ENCODE data around the gene SH3YL1. TPM values are rescaled to one million over a fixed set of nuclear protein-coding genes. Genes with fewer than 3 reads are reported as not detected.

Gene SH3YL1
- polyA plus RNA-seq, 1 of the 3 experiments (the other 2 are of a cell fraction), result 22.7 TPM

GRCh38 chr2:177733-178132, 86.1 kb downstream of the SH3YL1 start:
- no peak overlapping the region for H3K4me2 ChIP-seq
- WGBS (ENCODE audit: low lambda C conversion rate), result 21% methylated on average over 2 of the region's 2 CpGs
- H3K9ac ChIP-seq, result no peak overlapping the region

GRCh38 chr2:176917-177316, 86.9 kb downstream of the SH3YL1 start:
- H3F3A ChIP-seq (replicated peaks; ENCODE audit: insufficient read depth), result peaks cover under 1% of the 10 kb centered on the region
- H4K20me1 ChIP-seq (ENCODE audit: insufficient read depth), result no peaks in the 10 kb centered on the region
- H3K4me2 ChIP-seq, result no peak overlapping the region
- ChIA-PET CTCF (interaction anchor here (0.9 kb wide), 1 partner anchor 9 kb away, joined by 3 read pairs; no protein-coding TSS in a partner anchor), POLR2A (no interaction called here)
- H3K27me3 ChIP-seq (ENCODE audit: insufficient read depth), result no peaks in the 10 kb centered on the region
- DNase-seq, result no peak
- H3K36me3 ChIP-seq (replicated peaks in 1 of 2; ENCODE audit: control insufficient read depth in 1 of 2, insufficient read depth in 2 of 2, low read length in 1 of 2), result no peaks in the 10 kb centered on the region
- H3K9me2 ChIP-seq, result no peaks in the 10 kb centered on the region
- H3K9ac ChIP-seq, result no peak overlapping the region
- H3K79me2 ChIP-seq (ENCODE audit: insufficient read depth), result no peaks in the 10 kb centered on the region
- no peak overlapping the region for H3K4me3 ChIP-seq (ENCODE audit: low read depth in 2 of 2, low read length in 1 of 2)
- H3K4me1 ChIP-seq (ENCODE audit: control insufficient read depth in 1 of 2, insufficient read depth in 2 of 2, low read depth in 1 of 2, low read length in 1 of 2), result peaks cover 0 to 2% of the 10 kb centered on the region in 2 experiments; a peak in 1 of 4 replicates
- no peak overlapping the region for H3K27ac ChIP-seq (ENCODE audit: low read depth in 2 of 2, low read length in 1 of 2)
- H2AFZ ChIP-seq (ENCODE audit: low read depth), result no peak overlapping the region
- WGBS (ENCODE audit: low lambda C conversion rate), result 0% methylated on average over 1 of the region's 1 CpG
- H3K9me3 ChIP-seq, result peaks cover 4% of the 10 kb centered on the region; the same call in 1 of the 2 replicates
- TF ChIP-seq CTCF (IDR thresholded peaks at IDR 0.05) (no peak), EZH2phosphoT487 (IDR thresholded peaks at IDR 0.05; ENCODE audit: borderline replicate concordance, low read depth) (no peak), USF2 (IDR thresholded peaks at IDR 0.05; ENCODE audit: borderline replicate concordance, low read depth, low read length) (no peak), FOXM1 (IDR thresholded peaks at IDR 0.05; ENCODE audit: low read depth) (no peak), RCOR1 (IDR thresholded peaks at IDR 0.05; ENCODE audit: low read length) (no peak), NFIC (IDR thresholded peaks at IDR 0.05; ENCODE audit: borderline replicate concordance) (no peak), PBX3 (IDR thresholded peaks at IDR 0.05) (no peak), SIN3A (IDR thresholded peaks at IDR 0.05; ENCODE audit: borderline replicate concordance, low read depth, low read length) (no peak), RAD21 (IDR thresholded peaks at IDR 0.05; ENCODE audit: low read length) (no peak), USF1 (IDR thresholded peaks at IDR 0.05; ENCODE audit: borderline replicate concordance, low read depth) (no peak), REST (IDR thresholded peaks at IDR 0.05; ENCODE audit: low read depth, low read length) (no peak)

More at GRCh38 chr2:177733-178132, 86.1 kb downstream of the SH3YL1 start:
- Histone ChIP-seq H3K36me3 (replicated peaks in 1 of 2; ENCODE audit: control insufficient read depth in 1 of 2, insufficient read depth in 2 of 2, low read length in 1 of 2) (no peaks in the 10 kb centered on the region), H3F3A (replicated peaks; ENCODE audit: insufficient read depth) (peaks cover 3% of the 10 kb centered on the region), H3K4me1 (ENCODE audit: control insufficient read depth in 1 of 2, insufficient read depth in 2 of 2, low read depth in 1 of 2, low read length in 1 of 2) (peaks cover 0 to 2% of the 10 kb centered on the region in 2 experiments; a peak in 1 of 4 replicates), H2AFZ (ENCODE audit: low read depth) (no peak overlapping the region), H3K27me3 (ENCODE audit: insufficient read depth) (no peaks in the 10 kb centered on the region), H4K20me1 (ENCODE audit: insufficient read depth) (no peaks in the 10 kb centered on the region), H3K9me2 (no peaks in the 10 kb centered on the region), H3K27ac (ENCODE audit: low read depth in 2 of 2, low read length in 1 of 2) (no peak overlapping the region), H3K4me3 (ENCODE audit: low read depth in 2 of 2, low read length in 1 of 2) (no peak overlapping the region), H3K9me3 (peaks cover 11% of the 10 kb centered on the region), H3K79me2 (ENCODE audit: insufficient read depth) (no peaks in the 10 kb centered on the region)
- POLR2A ChIA-PET, result no interaction called here
- CTCF ChIA-PET, result no interaction called here
- no peak for DNase-seq
- TF ChIP-seq MXI1 (IDR thresholded peaks at IDR 0.05; ENCODE audit: low read depth, low read length) (no peak), EP300 (IDR thresholded peaks at IDR 0.05; ENCODE audit: borderline replicate concordance in 1 of 2, low read depth in 1 of 2, low read length in 1 of 2) (no peak), FOSL2 (IDR thresholded peaks at IDR 0.05; ENCODE audit: borderline replicate concordance, low read depth) (no peak), USF2 (IDR thresholded peaks at IDR 0.05; ENCODE audit: borderline replicate concordance, low read depth, low read length) (no peak), RFX5 (IDR thresholded peaks at IDR 0.05; ENCODE audit: low read length) (no peak), SIN3A (IDR thresholded peaks at IDR 0.05; ENCODE audit: borderline replicate concordance, low read depth, low read length) (no peak), TCF12 (IDR thresholded peaks at IDR 0.05) (no peak), JUND (IDR thresholded peaks at IDR 0.05) (no peak)

Data from SK-N-SH (cell line).